Fibroblast of lung (primary cell): ENCODE results near the gene URB1.

ENCODE experiments used
- EZH2 ChIP-seq: IDR thresholded peaks from 2 replicates; pipeline ENCODE4 v1.5.1; 2012; ENCODE audit warnings: low read length, control low read depth, mild to moderate bottlenecking; ENCODE audit errors: missing control alignments
- TF ChIP-seq, protein P1 (sequence below), 2 donors: IDR thresholded peaks in 1 of 2; conservative IDR thresholded peaks in 1 of 2; 1 replicate in 1 of 2; 2 replicates in 1 of 2; pipeline ENCODE4 v1.5.1; 2011 to 2012; ENCODE audit warnings: low read length in 2 of 2, control low read depth in 1 of 2, inconsistent platforms in 1 of 2, low read depth in 1 of 2, mild to moderate bottlenecking in 1 of 2

DNA sequence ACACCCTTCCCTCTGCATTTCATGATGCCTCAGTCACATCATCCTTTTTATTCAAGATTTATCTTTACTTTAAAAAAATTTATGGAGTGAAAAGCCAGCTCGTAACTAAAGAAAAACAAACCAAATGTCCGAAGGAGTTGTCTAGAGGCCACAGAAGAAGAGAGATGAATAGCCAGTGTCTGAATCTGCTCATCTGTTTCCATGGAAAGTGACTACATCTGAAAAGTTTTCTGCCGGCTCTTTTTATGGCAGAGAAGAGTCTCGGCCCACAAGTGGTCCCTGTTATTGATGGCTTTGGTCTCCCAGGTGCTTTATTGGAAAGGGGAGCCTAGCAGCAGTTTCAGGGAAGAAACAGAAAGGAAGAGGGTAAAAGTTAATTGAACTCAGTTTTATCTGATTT is 25.3 kb upstream of the URB1 start:
- no peak for TF ChIP-seq EZH2
- TF ChIP-seq, protein P1, sequence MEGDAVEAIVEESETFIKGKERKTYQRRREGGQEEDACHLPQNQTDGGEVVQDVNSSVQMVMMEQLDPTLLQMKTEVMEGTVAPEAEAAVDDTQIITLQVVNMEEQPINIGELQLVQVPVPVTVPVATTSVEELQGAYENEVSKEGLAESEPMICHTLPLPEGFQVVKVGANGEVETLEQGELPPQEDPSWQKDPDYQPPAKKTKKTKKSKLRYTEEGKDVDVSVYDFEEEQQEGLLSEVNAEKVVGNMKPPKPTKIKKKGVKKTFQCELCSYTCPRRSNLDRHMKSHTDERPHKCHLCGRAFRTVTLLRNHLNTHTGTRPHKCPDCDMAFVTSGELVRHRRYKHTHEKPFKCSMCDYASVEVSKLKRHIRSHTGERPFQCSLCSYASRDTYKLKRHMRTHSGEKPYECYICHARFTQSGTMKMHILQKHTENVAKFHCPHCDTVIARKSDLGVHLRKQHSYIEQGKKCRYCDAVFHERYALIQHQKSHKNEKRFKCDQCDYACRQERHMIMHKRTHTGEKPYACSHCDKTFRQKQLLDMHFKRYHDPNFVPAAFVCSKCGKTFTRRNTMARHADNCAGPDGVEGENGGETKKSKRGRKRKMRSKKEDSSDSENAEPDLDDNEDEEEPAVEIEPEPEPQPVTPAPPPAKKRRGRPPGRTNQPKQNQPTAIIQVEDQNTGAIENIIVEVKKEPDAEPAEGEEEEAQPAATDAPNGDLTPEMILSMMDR (conservative IDR thresholded peaks at IDR 0.05 in 1 of 2, IDR thresholded peaks at IDR 0.05 in 1 of 2; ENCODE audit: low read depth in 1 of 2, low read length in 2 of 2) = no peak
